ENCODE data around the gene ERCC2. TPM values are rescaled to one million over a fixed set of nuclear protein-coding genes. Genes with fewer than 3 reads are reported as not detected.
A peak's percentile ranks its signal among the peaks of the same experiment; 100 is the strongest.

Gene ERCC2
- total RNA-seq, 1 experiment from 2014 or later, result 102 TPM

GRCh38 chr19:45382426-45382825 is 12.1 kb upstream of the ERCC2 start (continued):
- TF ChIP-seq ZNF416 (CRISPR knock-in tag; IDR thresholded peaks at IDR 0.05), result no peak
- no peak for TF ChIP-seq ZNF121 (CRISPR knock-in tag; IDR thresholded peaks at IDR 0.05)

- DNase-seq (ENCODE audit: low spot score) (no peak), ATAC-seq (no peak)
- POLR2A ChIA-PET, result no interaction called here
- Mint-ChIP-seq H3K4me3 (no peak overlapping the region), H3K27ac (no peak overlapping the region), H3K27me3 (ENCODE audit: low read depth) (peaks cover 13% of the 10 kb centered on the region), H3K36me3 (no peaks in the 10 kb centered on the region), H3K9me3 (no peaks in the 10 kb centered on the region), H3K4me1 (peaks cover 12% of the 10 kb centered on the region)
- TF ChIP-seq ERG (CRISPR knock-in tag; IDR thresholded peaks at IDR 0.05), result no peak
- no peak for TF ChIP-seq FOXK1 (CRISPR knock-in tag; IDR thresholded peaks at IDR 0.05)
- TF ChIP-seq FOXJ3 (CRISPR knock-in tag; IDR thresholded peaks at IDR 0.05; ENCODE audit: borderline replicate concordance), result no peak
- no peak for TF ChIP-seq ZNF281 (CRISPR knock-in tag; IDR thresholded peaks at IDR 0.05)
- TF ChIP-seq NFE2L1 (CRISPR knock-in tag; IDR thresholded peaks at IDR 0.05), result no peak
- TF ChIP-seq GRHL2 (CRISPR knock-in tag; IDR thresholded peaks at IDR 0.05; ENCODE audit: insufficient replicate concordance, severe bottlenecking), result no peak
- CTCF ChIA-PET, result interaction anchor here (1.0 to 2.3 kb wide), 3 partner anchors 11 to 105 kb away, joined by 3 to 7 read pairs (median 4); no protein-coding TSS in a partner anchor
Measured at GRCh38 chr19:45380107-45380506, 9.7 kb upstream of the ERCC2 start.

GRCh38 chr19:45376045-45376724 is 5.8 kb upstream of the ERCC2 start:
- Mint-ChIP-seq H3K4me3 (no peak overlapping the region), H3K36me3 (no peaks in the 10 kb centered on the region), H3K4me1 (peaks cover 19% of the 10 kb centered on the region), H3K9me3 (no peaks in the 10 kb centered on the region), H3K27ac (peak overlapping the region; percentile 92), H3K27me3 (ENCODE audit: low read depth) (no peaks in the 10 kb centered on the region)
- DNase-seq (ENCODE audit: low spot score) (peak; percentile 68), ATAC-seq (peak; percentile 91)
- POLR2A ChIA-PET, result interaction anchor here (0.6 to 0.9 kb wide), 3 partner anchors 15 to 1618 kb away, joined by 4 to 7 read pairs (median 6); no protein-coding TSS in a partner anchor
- CTCF ChIA-PET, result interaction anchor here (0.7 to 2.7 kb wide), 6 partner anchors 20 to 535 kb away, joined by 3 to 10 read pairs (median 8); no protein-coding TSS in a partner anchor
- no peak for TF ChIP-seq ETV6 (CRISPR knock-in tag; IDR thresholded peaks at IDR 0.05)
- TF ChIP-seq JAZF1 (CRISPR knock-in tag; IDR thresholded peaks at IDR 0.05), result no peak
- no peak for TF ChIP-seq ZNF512 (CRISPR knock-in tag; IDR thresholded peaks at IDR 0.05; ENCODE audit: borderline replicate concordance)
- no peak for TF ChIP-seq E2F1 (CRISPR knock-in tag; IDR thresholded peaks at IDR 0.05)
- peak; percentile 85 for TF ChIP-seq USF1 (CRISPR knock-in tag; IDR thresholded peaks at IDR 0.05)
- peak; percentile 79 for TF ChIP-seq USF2 (CRISPR knock-in tag; IDR thresholded peaks at IDR 0.05)
- TF ChIP-seq MYBL2 (CRISPR knock-in tag; IDR thresholded peaks at IDR 0.05), result no peak
- peak; percentile 52; the same call in 1 of the 2 replicates for TF ChIP-seq MAX (CRISPR knock-in tag; IDR thresholded peaks at IDR 0.05)
- no peak for TF ChIP-seq ATF6 (CRISPR knock-in tag; IDR thresholded peaks at IDR 0.05)
- TF ChIP-seq ZNF263 (CRISPR knock-in tag; IDR thresholded peaks at IDR 0.05; ENCODE audit: low read depth), result no peak
